Measurements from ENCODE around the gene SLC39A11. TPM values are rescaled to one million over a fixed set of nuclear protein-coding genes. Genes with fewer than 3 reads are reported as not detected.

The SLC39A11 gene
- total RNA-seq, 1 experiment from 2014 or later, result 46.4 TPM

DNA sequence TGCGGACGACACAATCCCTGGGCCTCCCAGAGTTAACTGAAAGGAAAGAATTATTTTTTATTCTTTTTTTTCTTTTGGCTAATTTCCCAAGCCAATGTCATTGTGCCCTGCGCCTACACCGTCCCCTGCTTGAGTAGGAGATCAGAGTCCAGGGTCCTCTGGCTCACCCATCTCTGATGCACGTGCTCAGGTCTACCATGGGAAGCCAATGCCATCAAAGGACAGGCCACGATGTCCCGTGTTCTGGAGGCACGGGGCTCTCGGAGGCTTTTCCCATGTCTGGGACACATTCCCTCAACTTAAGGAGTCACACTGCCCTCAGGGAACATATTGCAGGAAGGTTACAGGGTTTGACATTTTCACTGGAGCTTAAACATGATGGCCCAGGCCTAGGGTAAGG, 123.7 kb downstream of the SLC39A11 start:
- POLR2A ChIA-PET, result no interaction called here
- H2AFZ ChIP-seq (ENCODE audit: low read depth, low read length, poor library complexity, severe bottlenecking), result no peak overlapping the region

More for the DNA sequence above, 123.7 kb downstream of the SLC39A11 start:
- no peaks in the 10 kb centered on the region for H3K79me2 ChIP-seq (ENCODE audit: insufficient read depth, low read length)
- peaks cover 0 to 13% of the 10 kb centered on the region in 2 experiments; a peak in 2 of 4 replicates for H3K4me1 ChIP-seq (ENCODE audit: control insufficient read depth in 1 of 2, insufficient read depth in 2 of 2, low read length in 2 of 2)
- ATAC-seq, result no peak
- no TSS peak for BruUV-seq (replicated peaks)
- no peaks in the 10 kb centered on the region for H3K27me3 ChIP-seq (ENCODE audit: insufficient read depth, low read length)
- no peaks in the 10 kb centered on the region for H4K20me1 ChIP-seq (ENCODE audit: insufficient read depth)
- H3K9me2 ChIP-seq (ENCODE audit: insufficient read depth), result no peaks in the 10 kb centered on the region
- DNase-seq (ENCODE audit: low read depth, low spot score), result no peak
- H3K9ac ChIP-seq (ENCODE audit: low read length), result no peak overlapping the region
- intact Hi-C loops (cut with micrococcal nuclease), result no loop called here
- H3K36me3 ChIP-seq (ENCODE audit: control insufficient read depth in 1 of 2, insufficient read depth in 2 of 2, low read length in 2 of 2), result no peaks in the 10 kb centered on the region
- no peak overlapping the region for H3K4me2 ChIP-seq (ENCODE audit: low read length)
- H3K27ac ChIP-seq (ENCODE audit: low read depth, low read length), result no peak overlapping the region
- RAD21 ChIA-PET (ENCODE audit: low non-redundant PET in 1 of 2, low total read pairs in 2 of 2, uncharacterized antibody in 2 of 2, unreplicated experiment in 2 of 2), result no interaction called here
- no peaks in the 10 kb centered on the region for H3K9me3 ChIP-seq (ENCODE audit: control insufficient read depth in 1 of 2, insufficient read depth in 1 of 2, low read depth in 1 of 2, low read length in 2 of 2)
- CTCF ChIA-PET, result interaction anchor here (1.7 kb wide), 1 partner anchor 17 kb away, joined by 5 read pairs; no protein-coding TSS in a partner anchor
- no peak for TF ChIP-seq SRF (IDR thresholded peaks at IDR 0.05; ENCODE audit: low read depth)
- TF ChIP-seq, protein P1, sequence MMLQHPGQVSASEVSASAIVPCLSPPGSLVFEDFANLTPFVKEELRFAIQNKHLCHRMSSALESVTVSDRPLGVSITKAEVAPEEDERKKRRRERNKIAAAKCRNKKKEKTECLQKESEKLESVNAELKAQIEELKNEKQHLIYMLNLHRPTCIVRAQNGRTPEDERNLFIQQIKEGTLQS (IDR thresholded peaks at IDR 0.05), result no peak
- TF ChIP-seq SP1 (IDR thresholded peaks at IDR 0.05; ENCODE audit: low read depth), result no peak
- TF ChIP-seq, protein P2, sequence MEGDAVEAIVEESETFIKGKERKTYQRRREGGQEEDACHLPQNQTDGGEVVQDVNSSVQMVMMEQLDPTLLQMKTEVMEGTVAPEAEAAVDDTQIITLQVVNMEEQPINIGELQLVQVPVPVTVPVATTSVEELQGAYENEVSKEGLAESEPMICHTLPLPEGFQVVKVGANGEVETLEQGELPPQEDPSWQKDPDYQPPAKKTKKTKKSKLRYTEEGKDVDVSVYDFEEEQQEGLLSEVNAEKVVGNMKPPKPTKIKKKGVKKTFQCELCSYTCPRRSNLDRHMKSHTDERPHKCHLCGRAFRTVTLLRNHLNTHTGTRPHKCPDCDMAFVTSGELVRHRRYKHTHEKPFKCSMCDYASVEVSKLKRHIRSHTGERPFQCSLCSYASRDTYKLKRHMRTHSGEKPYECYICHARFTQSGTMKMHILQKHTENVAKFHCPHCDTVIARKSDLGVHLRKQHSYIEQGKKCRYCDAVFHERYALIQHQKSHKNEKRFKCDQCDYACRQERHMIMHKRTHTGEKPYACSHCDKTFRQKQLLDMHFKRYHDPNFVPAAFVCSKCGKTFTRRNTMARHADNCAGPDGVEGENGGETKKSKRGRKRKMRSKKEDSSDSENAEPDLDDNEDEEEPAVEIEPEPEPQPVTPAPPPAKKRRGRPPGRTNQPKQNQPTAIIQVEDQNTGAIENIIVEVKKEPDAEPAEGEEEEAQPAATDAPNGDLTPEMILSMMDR (IDR thresholded peaks at IDR 0.05 in 2 of 3, conservative IDR thresholded peaks at IDR 0.05 in 1 of 3; ENCODE audit: borderline replicate concordance in 1 of 3, insufficient read depth in 1 of 3, low read depth in 2 of 3, low read length in 2 of 3), result no peak
- no peak for TF ChIP-seq EGR1 (IDR thresholded peaks at IDR 0.05; ENCODE audit: low read depth)
- TF ChIP-seq FOSL1 (IDR thresholded peaks at IDR 0.05; ENCODE audit: low read depth), result no peak
- no peak for TF ChIP-seq POLR2A (IDR thresholded peaks at IDR 0.05; ENCODE audit: borderline replicate concordance, extremely low read depth, insufficient read depth, insufficient read length)
- no peak for TF ChIP-seq JUND (IDR thresholded peaks at IDR 0.05)
- TF ChIP-seq, protein P3, sequence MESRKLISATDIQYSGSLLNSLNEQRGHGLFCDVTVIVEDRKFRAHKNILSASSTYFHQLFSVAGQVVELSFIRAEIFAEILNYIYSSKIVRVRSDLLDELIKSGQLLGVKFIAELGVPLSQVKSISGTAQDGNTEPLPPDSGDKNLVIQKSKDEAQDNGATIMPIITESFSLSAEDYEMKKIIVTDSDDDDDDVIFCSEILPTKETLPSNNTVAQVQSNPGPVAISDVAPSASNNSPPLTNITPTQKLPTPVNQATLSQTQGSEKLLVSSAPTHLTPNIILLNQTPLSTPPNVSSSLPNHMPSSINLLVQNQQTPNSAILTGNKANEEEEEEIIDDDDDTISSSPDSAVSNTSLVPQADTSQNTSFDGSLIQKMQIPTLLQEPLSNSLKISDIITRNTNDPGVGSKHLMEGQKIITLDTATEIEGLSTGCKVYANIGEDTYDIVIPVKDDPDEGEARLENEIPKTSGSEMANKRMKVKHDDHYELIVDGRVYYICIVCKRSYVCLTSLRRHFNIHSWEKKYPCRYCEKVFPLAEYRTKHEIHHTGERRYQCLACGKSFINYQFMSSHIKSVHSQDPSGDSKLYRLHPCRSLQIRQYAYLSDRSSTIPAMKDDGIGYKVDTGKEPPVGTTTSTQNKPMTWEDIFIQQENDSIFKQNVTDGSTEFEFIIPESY (IDR thresholded peaks at IDR 0.05; ENCODE audit: extremely low read depth, insufficient replicate concordance, low read length), result no peak
- TF ChIP-seq SIN3A (IDR thresholded peaks at IDR 0.05; ENCODE audit: low read depth), result no peak
- no peak for TF ChIP-seq POLR2AphosphoS5 (IDR thresholded peaks at IDR 0.05; ENCODE audit: low read depth, low read length)
- TF ChIP-seq RAD21 (IDR thresholded peaks at IDR 0.05; ENCODE audit: low read depth), result no peak
- TF ChIP-seq CEBPB (IDR thresholded peaks at IDR 0.05; ENCODE audit: low read depth), result no peak
- no peak for TF ChIP-seq EZH2phosphoT487 (IDR thresholded peaks at IDR 0.05; ENCODE audit: borderline replicate concordance)
- no peak for TF ChIP-seq TCF7L2 (IDR thresholded peaks at IDR 0.05; ENCODE audit: borderline replicate concordance, extremely low read depth, insufficient read depth, insufficient read length)
- TF ChIP-seq YY1 (IDR thresholded peaks at IDR 0.05; ENCODE audit: extremely low read depth, insufficient replicate concordance, low read depth, low read length), result no peak
- no peak for TF ChIP-seq ELF1 (IDR thresholded peaks at IDR 0.05; ENCODE audit: borderline replicate concordance, low read depth)
- TF ChIP-seq CBX3 (IDR thresholded peaks at IDR 0.05; ENCODE audit: low read depth), result no peak
- no peak for TF ChIP-seq EZH2 (IDR thresholded peaks at IDR 0.05)
- no peak overlapping the region for H3K4me3 ChIP-seq (replicated peaks in 1 of 2; ENCODE audit: low read depth in 1 of 2, low read length in 2 of 2)
